DMS 273 treated with DMSO at 0.1 percent for 48 hours (cell line): ENCODE measurements around the gene DLG2.

Experiments
- DNase-seq: peaks from one replicate; lab custom pipeline; 2025; lab: John Stamatoyannopoulos, UW

Gene DLG2

DNA sequence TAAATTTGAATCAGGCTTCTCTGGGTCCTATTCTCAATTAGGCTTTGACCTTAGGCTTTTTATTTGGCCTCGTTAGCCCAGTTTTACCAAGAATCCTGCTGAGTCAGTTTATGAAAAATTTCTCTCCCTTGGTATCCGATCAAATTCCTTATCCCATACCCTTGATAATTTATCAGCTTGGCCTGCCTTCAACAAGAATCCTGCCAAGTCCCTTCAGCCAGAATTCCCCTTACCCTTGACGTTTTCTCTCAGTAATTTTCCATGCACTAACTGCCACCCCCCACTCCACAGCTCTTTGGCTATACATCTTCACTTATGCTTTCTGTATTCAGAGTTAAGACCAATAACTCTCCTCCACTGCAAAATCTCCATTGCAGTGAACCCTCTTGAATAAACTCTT, 1530.0 kb downstream of the DLG2 start:
- no peak for DNase-seq

DNA sequence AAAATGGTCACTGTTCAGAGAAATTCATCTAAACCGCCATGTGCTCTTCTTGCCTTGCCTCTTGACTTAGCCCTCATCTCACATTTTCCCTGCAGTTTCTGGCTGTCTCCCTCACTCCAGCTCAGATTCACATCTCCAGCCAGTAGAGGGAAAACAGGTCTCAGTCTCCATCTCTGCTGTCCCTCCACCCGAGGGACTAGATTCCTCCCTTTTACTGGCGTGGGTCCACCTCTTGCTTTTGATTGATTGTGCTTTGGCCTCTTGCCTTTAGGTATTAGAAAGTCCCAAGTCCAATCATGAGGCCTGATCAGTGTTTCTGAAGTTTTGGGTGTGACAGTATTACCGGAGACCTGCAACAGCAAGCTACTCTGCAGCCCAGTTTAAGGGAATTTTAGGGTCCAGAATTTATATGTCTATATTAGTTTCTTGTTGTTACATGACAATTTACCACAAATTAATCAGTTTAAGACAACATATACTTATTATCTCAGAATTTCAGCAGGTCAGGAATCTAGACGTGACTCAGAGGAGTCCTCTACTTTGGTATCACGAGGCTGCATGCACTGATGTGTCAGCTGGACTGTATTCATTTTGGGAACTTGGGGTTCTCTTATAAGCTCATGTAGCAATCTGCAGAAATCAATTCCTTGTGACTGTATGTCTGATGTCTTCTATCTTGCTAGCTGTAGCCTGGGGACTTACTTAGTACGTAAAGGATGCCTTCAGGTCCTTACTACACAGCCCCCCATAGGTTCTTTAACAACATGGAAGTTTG, 1535.7 kb downstream of the DLG2 start:
- DNase-seq, result no peak

DNA sequence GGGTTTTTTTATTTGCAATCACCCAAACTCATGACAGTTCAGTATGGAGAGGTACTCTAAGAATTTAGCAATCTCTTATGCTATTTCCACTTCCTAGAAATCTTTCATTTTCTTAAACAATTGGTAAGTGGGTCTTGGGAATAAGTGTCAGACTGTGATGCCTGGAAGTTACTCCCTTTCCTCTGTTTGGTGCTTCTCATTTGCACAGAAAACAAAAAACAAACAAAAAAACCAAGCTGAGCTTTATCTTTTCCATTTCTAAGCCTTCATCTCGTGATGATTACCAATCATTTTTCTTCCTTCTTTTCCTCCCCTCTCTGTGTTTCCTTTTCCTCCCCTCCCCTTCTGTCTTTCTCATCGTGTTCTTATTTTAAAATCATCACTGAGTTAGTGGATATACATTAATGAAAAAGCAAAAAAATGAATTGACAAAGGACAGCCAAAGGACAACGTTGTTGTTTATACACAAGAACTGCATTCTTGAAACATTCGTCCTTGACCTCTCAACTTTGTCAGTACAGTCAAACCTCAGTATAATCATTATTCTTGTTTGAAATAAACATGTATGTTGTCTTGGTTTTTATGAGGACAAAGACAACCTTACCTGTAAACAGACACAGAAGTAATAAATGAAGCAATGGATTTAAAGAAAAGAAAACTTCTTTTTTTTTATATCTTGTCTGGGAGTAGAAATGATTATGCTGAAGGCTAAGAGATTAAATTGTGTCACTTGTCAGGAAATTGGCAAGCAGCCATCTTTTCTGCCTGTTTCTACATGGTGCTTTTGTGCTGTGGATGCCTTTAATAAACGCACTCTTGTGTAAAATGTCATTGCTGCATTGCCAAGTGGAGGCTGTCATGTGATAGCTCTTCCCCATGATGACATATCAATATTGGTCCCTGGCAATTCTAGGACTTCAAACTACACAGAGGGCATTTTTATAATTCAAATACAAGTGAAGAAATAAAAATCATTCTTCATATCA, 1537.8 kb downstream of the DLG2 start:
- no peak for DNase-seq

DNA sequence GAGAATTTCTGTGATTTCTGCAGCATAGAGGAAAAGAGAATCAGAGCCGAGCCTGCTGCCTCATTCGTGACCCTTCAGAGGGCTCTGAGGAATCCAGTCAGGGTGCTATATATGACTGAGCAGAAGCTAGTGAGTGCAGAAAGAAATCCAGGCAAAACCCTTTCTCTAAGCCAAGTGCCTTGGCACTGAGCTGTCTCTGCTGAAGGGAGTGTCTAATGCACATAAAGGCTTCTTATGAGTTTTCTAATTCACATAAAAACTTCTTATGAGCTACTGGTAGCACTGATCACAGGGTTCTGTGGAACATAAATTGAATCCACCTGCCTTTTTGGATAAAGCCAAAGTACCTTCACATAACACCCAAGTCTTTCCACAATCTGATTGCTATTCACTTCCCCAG, 1555.3 kb downstream of the DLG2 start:
- DNase-seq, result no peak

DNA sequence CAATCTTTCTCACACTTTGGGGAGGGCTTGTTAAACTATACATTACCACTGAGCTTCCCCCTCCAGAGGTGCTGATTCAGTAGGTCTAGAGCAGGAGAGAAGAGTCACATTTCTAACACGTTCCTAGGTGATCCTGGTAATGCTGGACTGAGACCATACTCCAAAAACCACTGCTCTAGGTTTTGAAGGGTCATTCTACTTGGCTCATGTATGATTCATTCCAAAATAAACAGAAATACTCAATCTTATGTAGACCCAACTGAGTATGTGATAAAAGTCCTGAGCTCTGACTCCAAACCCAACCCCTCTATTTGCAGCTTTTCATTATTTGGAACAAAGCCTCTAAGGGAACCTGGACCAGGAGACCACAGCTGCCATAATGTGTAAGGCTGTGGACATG, 1558.1 kb downstream of the DLG2 start:
- DNase-seq, result no peak

DNA sequence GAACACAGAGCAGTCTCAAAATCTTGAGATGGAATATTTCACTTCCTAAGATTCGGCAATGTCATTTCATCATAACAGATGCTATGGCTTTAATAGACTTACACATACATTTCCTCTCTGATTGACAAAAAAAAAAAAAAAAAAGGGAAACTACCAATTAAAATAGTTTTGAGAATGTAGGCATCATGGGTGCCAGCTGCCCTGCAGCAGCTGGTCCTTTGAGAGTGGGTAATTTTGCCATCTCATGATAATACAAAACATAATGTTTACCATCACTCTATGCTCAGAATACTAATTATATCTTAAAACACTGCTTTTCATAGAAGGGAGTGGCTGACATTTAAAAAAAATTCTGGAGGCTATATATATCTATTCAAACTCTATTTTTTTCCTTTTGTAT, 1565.4 kb downstream of the DLG2 start:
- no peak for DNase-seq

DNA sequence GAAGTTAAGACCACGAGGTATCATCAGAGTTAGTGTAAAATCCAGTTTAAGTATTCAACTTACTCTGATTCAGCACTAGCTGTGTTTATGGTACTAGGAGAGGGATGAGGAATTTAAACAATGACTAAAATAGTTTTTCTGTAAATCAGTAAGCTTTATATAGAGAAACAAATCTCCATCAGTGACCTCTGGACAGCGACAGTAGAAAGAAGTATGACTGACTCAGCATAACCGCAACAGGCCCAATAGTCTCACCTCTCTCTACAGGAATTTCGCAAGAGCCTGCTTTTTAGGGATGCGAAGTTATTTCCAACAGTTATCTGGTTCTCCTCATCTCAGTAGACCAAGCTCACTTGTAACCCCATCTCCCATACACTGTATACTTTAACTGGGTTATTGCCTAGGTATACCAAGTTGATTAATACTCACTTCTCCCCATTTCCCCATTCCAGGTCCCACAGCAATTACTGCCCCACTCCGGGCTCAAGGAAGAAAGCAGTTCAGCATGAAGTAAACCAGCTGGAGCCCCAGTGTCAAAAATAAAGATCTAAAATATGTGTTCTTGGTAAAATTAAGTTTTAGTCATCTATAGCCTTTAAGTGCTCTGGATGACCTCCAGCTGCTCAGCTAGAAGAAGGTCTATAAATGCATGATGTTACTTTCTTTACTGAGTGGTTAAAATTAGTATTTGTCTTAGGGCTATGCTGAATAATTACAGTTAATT, 1570.3 kb downstream of the DLG2 start:
- no peak for DNase-seq

DNA sequence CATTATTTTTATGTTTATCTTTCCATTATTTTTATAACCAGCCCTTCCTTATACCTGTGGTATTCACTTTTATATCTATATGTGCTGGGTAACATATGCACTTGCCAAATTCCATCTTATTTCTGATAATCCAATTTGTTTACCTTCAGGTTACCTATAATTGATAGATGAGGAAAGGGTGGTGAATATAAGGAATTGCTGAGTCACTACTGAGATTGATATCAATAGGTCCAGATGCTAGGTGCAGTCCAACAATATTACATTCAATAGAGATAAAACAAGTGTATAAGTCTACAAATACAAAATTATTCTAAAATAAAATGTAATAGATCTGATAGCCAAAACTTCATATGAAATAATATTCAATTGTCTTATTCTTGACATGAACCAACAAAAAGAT, 1582.0 kb downstream of the DLG2 start:
- DNase-seq, result no peak

DNA sequence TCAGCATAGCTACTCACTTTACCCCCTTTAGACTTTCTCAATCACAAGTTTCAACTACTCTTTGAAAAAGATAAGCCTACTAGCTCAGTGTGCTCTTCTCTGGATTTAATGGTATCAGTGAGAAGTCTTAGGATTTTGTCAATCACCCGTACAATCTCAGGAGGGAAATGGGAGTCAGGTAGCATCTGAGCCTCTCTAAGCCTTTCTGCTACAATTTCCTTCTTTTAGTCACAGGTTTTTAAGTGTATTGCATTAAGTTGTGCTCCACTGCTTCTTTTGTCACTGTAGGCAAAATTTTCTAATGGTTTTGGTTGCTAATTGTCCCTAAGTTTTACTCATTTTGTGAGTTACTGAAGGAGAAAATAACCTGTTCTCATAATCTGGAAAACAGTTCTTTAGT, 1582.4 kb downstream of the DLG2 start:
- no peak for DNase-seq

DNA sequence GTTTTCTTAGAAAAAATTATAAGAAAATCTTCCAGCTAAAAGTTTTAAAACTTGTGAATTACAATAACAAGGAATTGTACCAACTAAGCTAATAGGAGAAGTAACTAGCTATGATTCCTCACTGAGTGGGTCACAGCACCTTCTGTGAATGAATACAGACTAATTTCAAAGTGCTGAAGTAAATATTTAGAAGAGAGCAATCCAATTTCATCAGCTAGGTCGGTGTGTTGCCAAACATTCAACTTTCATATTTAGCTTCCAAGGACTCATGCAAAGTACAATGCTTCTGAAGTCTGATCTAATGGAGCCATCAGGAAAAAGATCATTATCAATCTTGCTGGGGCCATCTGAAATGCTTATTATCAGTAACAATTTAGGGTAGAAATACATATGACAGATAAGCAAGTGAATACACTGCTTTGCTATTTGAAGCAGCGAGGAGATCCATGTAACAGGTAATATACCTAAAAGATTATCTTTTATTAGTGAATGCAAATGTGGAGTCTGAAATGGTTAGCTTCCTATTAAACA, 1590.4 kb downstream of the DLG2 start:
- no peak for DNase-seq

DNA sequence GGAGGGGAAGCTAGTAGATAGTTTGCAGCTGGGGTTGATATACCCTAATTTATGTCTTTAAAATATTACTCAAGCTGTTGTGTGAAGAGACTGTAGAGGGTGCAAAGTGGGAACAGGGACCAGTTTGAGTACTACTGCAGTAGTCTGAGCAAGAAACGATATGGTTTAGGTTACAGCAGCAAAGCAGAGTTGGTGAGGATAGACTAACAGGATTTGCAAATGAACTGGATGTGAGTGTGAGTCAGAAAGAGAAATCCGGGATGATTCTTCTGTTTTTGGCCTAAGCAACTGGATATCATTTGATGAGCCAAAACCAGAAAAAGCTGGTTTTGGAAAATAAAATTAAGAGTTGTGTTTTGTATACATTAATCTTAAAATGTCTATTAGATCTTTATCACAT, 1591.5 kb downstream of the DLG2 start:
- DNase-seq, result no peak

DNA sequence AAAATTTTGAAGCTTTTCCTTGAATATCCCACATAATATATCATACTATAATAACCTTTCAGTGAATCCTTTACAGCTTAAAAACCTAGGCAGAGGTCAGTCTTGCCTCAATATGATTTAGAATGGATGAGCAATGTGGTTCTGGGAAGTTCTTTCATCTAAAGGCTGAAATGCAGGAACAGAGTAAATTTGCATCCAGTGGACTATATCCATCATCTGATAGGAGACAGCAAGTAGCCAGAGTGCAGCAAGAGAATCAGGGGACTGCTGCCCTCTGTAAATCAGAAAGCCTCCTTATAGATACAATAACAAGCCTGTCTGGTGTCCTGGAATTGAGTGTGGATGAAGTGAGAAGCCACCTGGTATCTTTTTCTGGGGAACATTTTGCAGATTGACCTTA, 1592.7 kb downstream of the DLG2 start:
- no peak for DNase-seq

DNA sequence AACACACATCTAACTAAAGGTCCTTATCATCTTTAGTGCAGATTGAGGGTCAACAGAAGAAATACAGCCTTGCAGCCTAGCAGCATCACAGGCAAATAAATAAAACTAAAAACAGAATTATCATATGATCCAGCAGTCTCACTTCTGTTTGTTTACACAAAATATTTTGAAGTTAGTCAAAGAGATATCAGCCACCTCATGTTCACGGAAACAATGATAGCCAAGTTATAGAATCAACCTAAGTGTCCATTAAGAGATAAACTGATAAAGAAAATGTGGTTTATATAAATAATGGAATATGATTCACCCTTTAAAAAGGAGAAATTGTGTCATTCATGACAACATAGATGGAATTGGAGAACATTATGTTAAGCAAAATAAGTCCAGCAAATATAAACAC, 1602.9 kb downstream of the DLG2 start:
- DNase-seq, result no peak

DNA sequence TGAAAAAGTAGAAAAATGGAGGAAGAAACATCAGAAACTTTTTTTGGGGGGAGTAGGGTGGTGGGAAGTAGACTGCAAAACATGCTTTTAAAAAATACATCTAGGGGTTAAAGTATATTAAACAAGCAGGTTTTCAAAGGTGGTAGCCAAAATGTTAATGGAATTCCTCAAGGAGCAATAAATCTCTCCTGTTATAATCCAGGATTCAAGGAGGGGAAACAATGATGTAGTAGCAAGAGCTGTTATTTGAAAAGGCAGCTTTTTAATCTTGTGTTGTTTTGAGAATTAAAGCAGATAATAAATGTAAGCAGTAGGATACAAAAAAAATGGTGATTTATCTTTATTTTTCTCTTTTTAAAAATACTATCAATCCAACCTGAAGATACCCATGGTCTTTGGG, 1604.4 kb downstream of the DLG2 start:
- no peak for DNase-seq

DNA sequence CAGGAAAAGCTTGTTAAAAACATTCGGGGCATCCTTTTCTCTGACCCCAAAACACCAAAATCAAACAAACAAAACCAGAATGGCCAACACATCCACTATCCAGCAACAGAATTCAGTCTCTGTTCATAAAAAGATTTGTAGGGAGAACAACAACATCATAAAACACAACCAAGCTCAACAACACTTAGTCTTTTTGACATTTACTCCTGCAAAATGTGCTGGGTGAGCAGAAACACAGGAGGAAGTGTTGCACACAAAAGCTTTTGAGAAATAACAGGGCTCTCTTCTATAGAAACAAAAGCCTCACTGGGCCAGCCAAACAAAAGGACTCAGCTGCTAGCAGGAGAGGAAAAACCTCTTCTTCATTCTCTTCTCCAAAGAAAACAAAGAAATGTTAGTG, 1604.9 kb downstream of the DLG2 start:
- DNase-seq, result no peak

DNA sequence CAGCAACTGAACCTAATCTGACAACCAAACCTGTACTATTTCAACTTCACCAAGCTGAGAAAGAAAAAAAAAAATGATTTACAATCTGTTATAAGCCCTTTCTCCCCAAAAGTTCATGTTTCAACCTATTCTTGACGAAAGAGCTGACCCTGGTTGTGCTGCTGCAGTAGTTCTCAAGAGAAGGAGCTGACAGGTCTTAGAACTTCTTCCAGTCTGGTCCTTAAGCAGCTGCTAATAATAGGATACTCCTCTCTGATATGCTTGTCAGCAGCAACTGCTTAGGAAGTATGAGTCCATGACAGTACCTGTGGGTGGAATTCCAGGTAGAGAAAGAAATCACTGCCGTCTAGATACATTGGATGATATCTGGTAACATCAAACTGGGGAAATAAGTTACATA, 1605.9 kb downstream of the DLG2 start:
- no peak for DNase-seq

DNA sequence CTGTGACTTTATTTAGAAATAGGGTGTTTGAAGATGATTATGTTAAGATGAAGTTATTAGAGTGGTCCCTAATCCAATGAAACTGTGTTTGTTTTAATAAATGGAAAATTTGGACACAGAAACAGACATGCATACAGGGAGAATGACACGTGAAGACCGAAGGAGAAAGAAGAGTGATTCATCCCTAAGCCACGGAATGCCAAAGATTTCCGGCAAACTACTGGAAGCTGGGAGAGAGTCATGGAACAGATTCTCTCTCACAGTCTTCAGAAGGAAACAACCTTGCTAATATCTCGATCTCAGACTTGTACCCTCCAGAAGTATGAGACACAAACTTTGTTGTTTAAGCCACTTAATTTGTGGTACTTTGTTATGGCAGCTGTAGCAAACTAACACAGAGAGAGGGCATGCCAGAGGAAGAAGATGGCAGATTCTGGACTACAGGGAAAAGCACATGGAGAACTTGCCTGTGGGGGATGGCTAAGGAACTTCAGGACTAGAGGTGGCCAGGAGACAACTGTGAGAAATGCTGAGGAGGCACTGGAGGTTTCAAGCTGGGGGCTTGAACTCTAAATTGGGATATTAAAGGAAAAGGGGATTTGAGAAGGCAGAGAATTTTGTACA, 1607.5 kb downstream of the DLG2 start:
- no peak for DNase-seq

DNA sequence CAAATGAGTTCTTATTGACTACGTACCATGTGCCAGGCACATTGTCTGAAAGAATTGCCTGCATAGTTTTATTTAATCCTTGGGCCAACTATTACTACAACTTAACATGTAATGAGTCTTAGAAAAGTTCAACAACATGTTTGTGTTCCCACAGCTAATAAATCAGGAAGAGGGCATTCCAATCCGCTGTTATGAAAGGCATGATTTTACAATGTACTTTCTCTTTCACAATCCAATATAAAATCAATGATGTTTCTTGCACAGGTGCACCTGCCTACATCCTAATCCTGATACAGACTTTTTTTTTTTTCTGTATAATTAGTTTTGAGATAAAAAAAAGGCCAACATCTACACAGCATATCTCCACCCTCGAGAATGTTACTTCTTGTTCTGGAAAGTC, 1612.6 kb downstream of the DLG2 start:
- DNase-seq, result no peak

DNA sequence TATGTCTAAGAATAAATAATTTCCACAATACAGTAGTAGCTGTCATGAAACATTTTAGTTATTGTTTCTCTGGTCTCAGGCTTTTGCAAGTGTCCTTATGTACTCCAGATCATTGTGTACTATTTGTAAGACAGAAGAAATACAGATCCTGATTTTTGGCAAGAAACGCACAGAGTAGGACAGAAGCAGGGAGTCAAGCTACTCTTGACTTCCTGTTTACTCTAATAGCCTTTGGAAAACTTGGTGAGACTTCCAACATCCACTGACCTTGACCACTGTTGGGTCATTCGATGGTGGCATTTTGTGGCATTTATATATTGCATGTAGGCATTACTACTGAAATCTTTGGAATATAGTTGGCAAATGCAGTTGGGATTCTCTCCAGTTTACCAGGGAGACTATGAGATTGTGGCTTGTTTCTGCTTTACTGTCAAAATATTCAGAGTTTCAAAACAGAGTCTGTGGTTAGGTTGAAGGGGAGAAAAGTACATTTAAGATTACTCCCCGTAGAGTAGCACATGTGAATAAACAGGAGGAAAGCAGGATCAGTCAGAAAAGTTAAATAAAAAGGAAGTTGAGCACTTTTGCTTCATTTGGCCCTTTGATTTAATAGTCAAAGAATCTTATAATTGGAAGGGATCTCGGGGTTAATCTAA, 1614.8 kb downstream of the DLG2 start:
- DNase-seq, result no peak

DNA sequence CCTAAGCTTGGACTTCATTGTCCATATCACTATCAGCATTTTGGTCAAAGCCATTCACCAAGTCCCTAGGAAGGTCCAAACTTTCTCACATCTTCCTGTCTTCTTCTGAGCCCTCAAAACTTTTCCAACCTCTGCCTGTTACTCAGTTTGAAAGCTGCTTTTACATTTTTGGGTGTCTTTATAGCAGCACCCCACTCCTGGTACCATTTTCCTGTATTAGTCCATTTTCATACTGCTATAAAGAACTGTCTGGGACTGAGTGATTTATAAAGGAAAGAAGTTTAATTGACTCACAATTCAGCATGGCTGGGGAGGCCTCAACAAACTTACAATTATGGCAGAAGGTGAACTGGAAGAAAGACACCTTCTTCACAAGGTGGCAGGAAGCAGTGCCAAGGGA, 1624.0 kb downstream of the DLG2 start:
- DNase-seq, result no peak

DNA sequence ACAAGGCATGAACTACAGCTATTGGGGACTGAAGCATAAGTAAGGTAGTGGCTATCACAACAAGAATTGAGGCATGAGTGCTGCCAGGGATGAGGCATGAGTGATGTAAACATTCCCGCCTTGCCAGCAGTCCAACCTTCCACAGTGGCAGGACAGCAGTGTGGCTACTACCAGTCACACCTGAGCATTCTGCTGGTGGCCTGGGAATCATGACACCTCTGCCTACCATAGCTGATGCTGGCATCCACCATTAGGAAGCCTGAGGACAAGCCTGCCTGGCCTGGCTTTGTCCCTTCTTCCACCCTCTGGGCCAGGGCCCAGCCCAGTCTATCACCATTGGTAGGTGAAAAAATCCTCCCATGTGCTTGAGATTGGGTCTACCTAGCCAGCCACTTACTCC, 1628.2 kb downstream of the DLG2 start:
- no peak for DNase-seq
